ENCODE measurements around the gene DDX51.

Gene DDX51

DNA sequence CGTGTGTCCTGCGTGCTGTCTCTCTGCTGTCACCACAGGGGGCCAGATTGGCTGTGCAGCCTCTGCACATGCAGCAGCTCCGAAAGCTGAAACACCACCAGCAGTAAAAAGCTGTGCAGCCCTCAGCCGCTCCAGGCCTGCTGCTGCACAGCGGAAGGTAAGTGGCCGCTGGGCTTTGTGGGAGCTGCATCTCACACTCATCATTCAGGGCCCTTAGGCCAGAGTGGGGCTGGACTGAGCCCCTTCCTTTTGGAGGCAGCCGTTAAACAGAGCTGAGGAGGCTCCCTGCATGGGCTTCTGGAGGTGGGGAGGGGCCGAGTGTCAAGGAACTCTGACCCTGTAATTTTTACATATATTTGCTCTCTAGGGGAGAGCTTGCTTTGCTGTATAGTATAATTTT is 17.1 kb downstream of the DDX51 start:
- TF ChIP-seq, protein P1, sequence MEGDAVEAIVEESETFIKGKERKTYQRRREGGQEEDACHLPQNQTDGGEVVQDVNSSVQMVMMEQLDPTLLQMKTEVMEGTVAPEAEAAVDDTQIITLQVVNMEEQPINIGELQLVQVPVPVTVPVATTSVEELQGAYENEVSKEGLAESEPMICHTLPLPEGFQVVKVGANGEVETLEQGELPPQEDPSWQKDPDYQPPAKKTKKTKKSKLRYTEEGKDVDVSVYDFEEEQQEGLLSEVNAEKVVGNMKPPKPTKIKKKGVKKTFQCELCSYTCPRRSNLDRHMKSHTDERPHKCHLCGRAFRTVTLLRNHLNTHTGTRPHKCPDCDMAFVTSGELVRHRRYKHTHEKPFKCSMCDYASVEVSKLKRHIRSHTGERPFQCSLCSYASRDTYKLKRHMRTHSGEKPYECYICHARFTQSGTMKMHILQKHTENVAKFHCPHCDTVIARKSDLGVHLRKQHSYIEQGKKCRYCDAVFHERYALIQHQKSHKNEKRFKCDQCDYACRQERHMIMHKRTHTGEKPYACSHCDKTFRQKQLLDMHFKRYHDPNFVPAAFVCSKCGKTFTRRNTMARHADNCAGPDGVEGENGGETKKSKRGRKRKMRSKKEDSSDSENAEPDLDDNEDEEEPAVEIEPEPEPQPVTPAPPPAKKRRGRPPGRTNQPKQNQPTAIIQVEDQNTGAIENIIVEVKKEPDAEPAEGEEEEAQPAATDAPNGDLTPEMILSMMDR (IDR thresholded peaks at IDR 0.05; ENCODE audit: low read depth, low read length, missing control alignments), result no peak
- H3K4me3 ChIP-seq (ENCODE audit: low read depth, low read length), result no peak overlapping the region
- DNase-seq (ENCODE audit: low read depth), result no peak

DNA sequence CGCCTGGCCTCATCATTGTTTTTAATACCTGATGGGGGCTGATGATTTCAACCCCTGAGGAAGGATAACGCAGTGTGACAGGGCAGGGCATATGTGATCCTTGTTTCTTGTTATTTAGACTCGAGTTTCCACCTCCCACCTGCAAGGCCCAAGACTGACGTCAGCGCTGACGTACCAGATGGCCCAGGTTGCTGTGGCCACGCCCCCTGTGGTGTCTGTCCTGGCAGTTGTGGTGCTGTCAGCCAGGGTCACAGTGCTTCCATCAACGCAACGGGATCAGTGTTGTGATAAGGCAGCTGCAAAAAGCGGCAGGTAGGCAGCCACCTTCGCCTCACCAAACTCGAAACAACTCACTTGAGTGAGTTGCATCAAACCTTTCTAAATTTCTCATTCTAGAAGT is 18.4 kb downstream of the DDX51 start:
- no peak overlapping the region for H3K4me3 ChIP-seq (ENCODE audit: low read depth, low read length)
- TF ChIP-seq, protein P1 (IDR thresholded peaks at IDR 0.05; ENCODE audit: low read depth, low read length, missing control alignments), result no peak
- DNase-seq (ENCODE audit: low read depth), result no peak

DNA sequence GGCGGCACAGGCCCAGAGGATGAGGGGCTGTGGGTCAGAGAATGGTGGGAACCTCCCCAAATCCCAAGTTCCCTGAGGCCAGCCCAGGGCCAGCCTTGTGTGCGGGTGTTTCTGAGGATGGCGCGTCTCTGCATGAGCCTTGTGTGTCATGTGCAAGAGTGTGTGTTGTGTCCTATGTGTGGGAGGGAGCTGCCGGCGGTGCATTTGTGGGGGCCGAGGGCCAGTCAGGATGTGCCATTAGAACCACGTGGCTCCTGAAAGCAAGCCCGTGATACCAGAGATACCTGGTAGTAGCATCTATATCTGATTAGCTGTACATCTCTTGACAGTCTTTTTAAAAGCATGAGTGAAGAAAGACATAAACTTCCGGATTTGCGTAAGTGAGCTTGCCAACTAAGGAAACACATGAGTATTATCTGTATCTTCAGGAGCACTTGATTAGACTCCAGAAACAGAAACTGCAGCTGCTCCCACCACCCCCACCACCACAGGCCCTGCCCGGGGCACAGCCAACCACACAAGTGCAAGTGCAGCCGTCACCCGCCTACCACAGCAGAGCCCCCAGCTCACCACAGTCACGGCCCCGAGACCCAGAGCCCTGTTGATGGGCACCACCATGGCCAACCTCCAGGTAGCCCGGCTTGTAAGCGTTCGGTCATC is 19.2 kb downstream of the DDX51 start:
- no peak overlapping the region for H3K4me3 ChIP-seq (ENCODE audit: low read depth, low read length)
- TF ChIP-seq, protein P1 (IDR thresholded peaks at IDR 0.05; ENCODE audit: low read depth, low read length, missing control alignments), result no peak
- no peak for DNase-seq (ENCODE audit: low read depth)

DNA sequence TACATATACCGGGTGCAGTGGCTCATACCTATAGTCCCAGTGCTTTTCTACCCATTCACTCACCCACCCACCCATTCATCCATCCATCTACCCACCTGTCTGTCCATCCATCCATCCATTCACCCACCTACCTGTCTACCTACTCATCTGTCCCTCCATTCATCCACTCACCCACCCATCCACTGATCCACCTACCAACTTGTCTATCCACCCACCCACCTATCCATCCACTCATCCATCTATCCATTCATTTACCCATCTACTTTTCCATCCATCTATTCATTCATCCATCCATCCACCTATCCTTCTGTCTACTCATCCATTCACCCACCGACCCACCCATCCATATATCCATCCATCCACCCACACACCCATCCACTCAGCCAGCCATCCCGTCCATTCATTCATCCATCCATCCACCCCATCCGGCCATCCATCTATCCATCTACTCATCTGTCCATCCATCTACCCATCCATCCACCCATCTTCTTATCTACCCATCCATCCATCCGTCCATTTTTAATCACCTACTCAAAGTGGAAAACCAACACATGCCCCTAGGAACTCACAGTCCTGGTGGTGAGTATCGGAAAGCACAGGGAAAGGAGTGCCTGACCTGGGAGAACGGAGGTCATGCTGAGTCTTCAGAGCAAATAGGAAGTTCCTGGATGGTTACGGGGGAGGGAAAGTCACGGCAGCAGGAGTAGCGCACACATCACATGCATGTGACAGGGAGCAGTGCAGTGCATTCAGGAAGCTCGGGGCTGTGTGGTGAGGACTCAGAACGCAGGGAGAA is 20.0 kb downstream of the DDX51 start:
- TF ChIP-seq, protein P1 (IDR thresholded peaks at IDR 0.05; ENCODE audit: low read depth, low read length, missing control alignments), result no peak
- no peak for DNase-seq (ENCODE audit: low read depth)

DNA sequence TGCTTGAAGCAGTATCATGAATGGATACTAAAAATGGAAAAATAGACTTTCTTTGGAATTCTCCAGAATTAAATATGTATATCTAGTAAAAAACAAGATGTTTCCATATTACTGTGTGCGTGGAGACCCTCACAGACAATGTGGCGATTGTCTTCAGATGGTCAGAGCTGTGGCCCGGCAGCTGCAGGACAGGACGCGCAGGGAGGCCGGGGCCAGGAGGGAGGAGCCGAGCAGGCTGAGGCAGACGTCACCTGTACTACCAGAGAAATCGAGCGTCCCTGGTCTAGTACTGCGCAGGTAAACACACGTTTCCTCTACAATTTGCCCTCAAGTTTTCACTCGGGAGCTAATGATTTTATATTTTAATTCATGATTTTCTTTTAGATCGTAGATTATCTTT is 22.8 kb downstream of the DDX51 start:
- H3K4me3 ChIP-seq (ENCODE audit: low read depth, low read length), result no peak overlapping the region
- TF ChIP-seq, protein P1 (IDR thresholded peaks at IDR 0.05; ENCODE audit: low read depth, low read length, missing control alignments), result no peak
- DNase-seq (ENCODE audit: low read depth), result no peak

More for the DNA sequence above, 20.0 kb downstream of the DDX51 start:
- H3K4me3 ChIP-seq (ENCODE audit: low read depth, low read length), result no peak overlapping the region

DNA sequence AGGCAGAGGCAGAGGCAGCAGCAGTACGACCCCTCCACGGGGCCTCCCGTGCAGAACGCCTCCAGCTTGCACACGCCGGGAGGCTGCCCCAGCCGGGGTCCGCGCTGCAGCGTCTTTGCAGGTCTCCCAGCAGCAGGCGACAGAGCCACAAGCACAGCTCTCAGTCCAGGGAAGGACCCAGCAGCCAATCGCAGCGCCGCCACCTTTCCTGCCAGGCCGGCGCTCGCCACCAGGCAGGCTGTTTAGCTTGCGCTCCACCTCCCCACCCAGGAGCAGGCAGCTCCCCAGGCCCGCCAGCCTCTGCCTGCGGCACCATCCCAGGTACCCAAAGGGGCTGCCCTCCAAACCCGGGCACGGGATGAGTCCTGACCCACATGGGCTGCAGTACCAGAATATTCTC is 25.2 kb downstream of the DDX51 start:
- H3K4me3 ChIP-seq (ENCODE audit: low read depth, low read length), result no peak overlapping the region
- TF ChIP-seq, protein P1 (IDR thresholded peaks at IDR 0.05; ENCODE audit: low read depth, low read length, missing control alignments), result no peak
- DNase-seq (ENCODE audit: low read depth), result no peak

DNA sequence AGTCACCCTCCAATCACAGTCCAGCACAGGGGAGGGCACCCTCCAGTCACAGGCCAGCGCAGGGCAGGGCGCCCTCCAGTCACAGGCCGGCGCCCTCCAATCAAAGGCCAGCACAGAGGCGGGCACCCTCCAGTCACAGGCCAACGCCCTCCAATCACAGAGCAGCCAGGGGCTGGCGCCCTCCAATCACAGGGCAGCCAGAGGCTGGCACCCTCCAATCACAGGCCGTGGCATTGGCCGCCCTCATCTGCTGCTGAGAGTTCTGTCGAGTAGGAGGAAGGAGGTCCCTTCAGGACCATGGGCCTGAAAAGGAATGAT is 26.6 kb downstream of the DDX51 start:
- no peak overlapping the region for H3K4me3 ChIP-seq (ENCODE audit: low read depth, low read length)
- DNase-seq (ENCODE audit: low read depth), result no peak
- TF ChIP-seq, protein P1 (IDR thresholded peaks at IDR 0.05; ENCODE audit: low read depth, low read length, missing control alignments), result no peak
